Tibial nerve (tissue), 4 donors: ENCODE data around the gene CSNK1G1. TPM values are rescaled to one million over a fixed set of nuclear protein-coding genes. Genes with fewer than 3 reads are reported as not detected.
"Not testable (repeated sequence)": the region's sequence is repeated elsewhere in the genome, so short reads cannot be mapped to it uniquely, and the experiment has no call there.

Source experiments
- DNase-seq, 2 donors: peaks; one replicate each; pipeline ENCODE4 v3.0.0-alpha.2; 2019; ENCODE audit warnings: low spot score in 2 of 2
- H3K27ac ChIP-seq, 4 donors: fragments of 200-600 bp; sonication (generic) in 3 of 4; one replicate each; pipeline ENCODE4 v1.5.1; 2017 to 2019; ENCODE audit warnings: mild to moderate bottlenecking in 1 of 4
- H3K27me3 ChIP-seq, 2 donors: fragments of 200-600 bp; sonication (generic) in 1 of 2; one replicate each; pipeline versions ENCODE4 v1.5.1 to v1.6.0; 2017 to 2019
- H3K36me3 ChIP-seq, 3 donors: fragments of 200-600 bp; sonication (generic); one replicate each; pipeline ENCODE4 v1.5.1; 2018 to 2019
- H3K4me1 ChIP-seq, 4 donors: fragments of 200-600 bp; sonication (generic) in 3 of 4; one replicate each; pipeline ENCODE4 v1.5.1; 2017 to 2019
- H3K4me3 ChIP-seq, 4 donors: fragments of 200-600 bp; sonication (generic) in 3 of 4; one replicate each; pipeline ENCODE4 v1.5.1; 2017 to 2019; ENCODE audit warnings: mild to moderate bottlenecking in 1 of 4, moderate library complexity in 1 of 4
- H3K9me3 ChIP-seq, 4 donors: fragments of 200-600 bp; sonication (generic) in 3 of 4; one replicate each; pipeline ENCODE4 v1.5.1; 2017 to 2019
- CTCF ChIP-seq, 5 experiments: fragments of 200-600 bp in 3 of 5; fragments of 450-650 bp in 2 of 5; sonication (generic) in 3 of 5; IDR thresholded peaks; one replicate each; pipeline ENCODE4 v1.5.1; 2016 to 2019; ENCODE audit warnings: antibody characterized with exemption in 5 of 5, mild to moderate bottlenecking in 3 of 5, moderate library complexity in 2 of 5
- EP300 ChIP-seq, 2 donors: sonication (generic); formaldehyde crosslinking; IDR thresholded peaks; one replicate each; pipeline ENCODE4 v1.6.1; 2017; ENCODE audit warnings: antibody characterized with exemption in 2 of 2, mild to moderate bottlenecking in 1 of 2
- POLR2A ChIP-seq, 2 donors: fragments of 450-650 bp; IDR thresholded peaks; one replicate each; pipeline ENCODE4 v1.6.1; 2017; ENCODE audit warnings: antibody characterized with exemption in 2 of 2, mild to moderate bottlenecking in 2 of 2, moderate library complexity in 2 of 2
- WGBS, 2 donors: methylation state at CpG; one replicate each; pipeline ENCODE4 v1.1.5; 2018; 5-methylcytosine and 5-hydroxymethylcytosine counted together
- total RNA-seq, 4 donors: library from RNA; depleted of rRNA; stranded (reverse); fragments of >200 nt; gene quantifications; one replicate each; pipeline ENCODE4 v1.1.0, GENCODE V29; 2016

Gene CSNK1G1
- total RNA-seq, 4 donors from 2014 or later: 20.5 to 25.8 (median 22.5) TPM

DNA sequence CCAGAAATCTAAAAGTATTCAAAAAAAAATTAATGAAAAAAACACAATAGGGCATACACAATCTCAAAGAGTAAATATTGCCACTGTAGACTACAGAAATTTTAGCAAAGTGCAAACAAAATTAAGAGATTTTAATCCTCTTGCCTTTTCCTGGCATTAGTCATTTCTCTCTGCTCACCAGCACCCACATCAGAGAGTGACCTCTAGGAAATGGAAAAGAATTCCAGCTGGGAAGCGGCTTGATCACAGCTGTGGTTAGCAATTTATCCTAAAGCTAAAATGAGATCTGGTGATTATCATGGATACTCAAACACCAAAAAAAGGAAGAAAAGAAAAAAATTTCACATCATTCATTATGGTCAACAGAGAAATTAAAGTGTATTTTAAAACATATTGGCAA is 7.5 kb downstream of the CSNK1G1 start:
- Histone ChIP-seq H3K4me3 (no peak overlapping the region), H3K9me3 (no peaks in the 10 kb centered on the region), H3K27ac (no peak overlapping the region), H3K27me3 (no peaks in the 10 kb centered on the region), H3K36me3 (no peaks in the 10 kb centered on the region), H3K4me1 (peaks cover 0 to 26% (median 2%) of the 10 kb centered on the region in 4 donors)
- no peak for DNase-seq
- TF ChIP-seq EP300 (IDR thresholded peaks at IDR 0.05) (no peak), CTCF (IDR thresholded peaks at IDR 0.05) (no peak), POLR2A (IDR thresholded peaks at IDR 0.05) (no peak)
- 75 to 90% methylated on average over 1 of the region's 1 CpG for WGBS, 2 donors

GRCh38 chr15:64346242-64346641 is 9.7 kb downstream of the CSNK1G1 start:
- H3K27me3 ChIP-seq, DNase-seq, H3K27ac ChIP-seq, H3K9me3 ChIP-seq, H3K4me3 ChIP-seq: not testable (repeated sequence)
- Histone ChIP-seq H3K36me3 (peaks cover 0 to 11% (median 0%) of the 10 kb centered on the region in 3 donors), H3K4me1 (peaks cover 0 to 37% (median 2%) of the 10 kb centered on the region in 4 donors)
- 96 to 97% methylated on average over 6 of the region's 6 CpGs for WGBS, 2 donors

- Histone ChIP-seq H3K36me3 (peaks cover 0 to 12% (median 0%) of the 10 kb centered on the region in 3 donors), H3K4me3 (no peak overlapping the region), H3K4me1 (peaks cover 0 to 30% (median 2%) of the 10 kb centered on the region in 4 donors), H3K27ac (no peak overlapping the region), H3K9me3 (no peaks in the 10 kb centered on the region), H3K27me3 (no peaks in the 10 kb centered on the region)
- DNase-seq: no peak
- no peak for TF ChIP-seq CTCF (IDR thresholded peaks at IDR 0.05)
- no peak for TF ChIP-seq EP300 (IDR thresholded peaks at IDR 0.05)
- no peak for TF ChIP-seq POLR2A (IDR thresholded peaks at IDR 0.05)
These were observed 11.2 kb downstream of the CSNK1G1 start for GRCh38 chr15:64344651-64345294.

DNA sequence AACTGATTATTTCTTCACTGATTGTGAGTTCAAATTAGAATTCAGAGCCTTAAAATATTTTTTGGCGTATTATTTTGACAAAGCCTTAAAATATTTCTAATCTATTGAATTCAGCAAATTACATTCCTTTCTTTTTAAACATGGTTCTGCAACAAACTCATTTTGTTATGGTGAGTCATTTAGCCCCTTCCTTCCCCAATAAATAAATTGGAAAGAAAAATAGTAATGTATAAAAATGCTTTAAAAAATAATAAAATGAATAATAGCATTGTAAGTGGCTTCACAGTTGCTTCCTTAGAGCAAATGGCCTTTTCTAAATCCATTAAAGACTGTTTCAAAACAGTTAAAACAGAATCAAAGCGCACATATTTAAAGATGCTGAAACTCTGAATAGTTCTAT is 12.1 kb downstream of the CSNK1G1 start:
- DNase-seq: no peak
- Histone ChIP-seq H3K4me1 (peaks cover 0 to 30% (median 2%) of the 10 kb centered on the region in 4 donors), H3K4me3 (no peak overlapping the region), H3K36me3 (peaks cover 0 to 16% (median 0%) of the 10 kb centered on the region in 3 donors), H3K27ac (no peak overlapping the region), H3K27me3 (no peaks in the 10 kb centered on the region), H3K9me3 (no peaks in the 10 kb centered on the region)
- WGBS, 2 donors: 44 to 54% methylated on average over 2 of the region's 2 CpGs
- TF ChIP-seq POLR2A (IDR thresholded peaks at IDR 0.05): no peak
- no peak for TF ChIP-seq EP300 (IDR thresholded peaks at IDR 0.05)
- TF ChIP-seq CTCF (IDR thresholded peaks at IDR 0.05): no peak

DNA sequence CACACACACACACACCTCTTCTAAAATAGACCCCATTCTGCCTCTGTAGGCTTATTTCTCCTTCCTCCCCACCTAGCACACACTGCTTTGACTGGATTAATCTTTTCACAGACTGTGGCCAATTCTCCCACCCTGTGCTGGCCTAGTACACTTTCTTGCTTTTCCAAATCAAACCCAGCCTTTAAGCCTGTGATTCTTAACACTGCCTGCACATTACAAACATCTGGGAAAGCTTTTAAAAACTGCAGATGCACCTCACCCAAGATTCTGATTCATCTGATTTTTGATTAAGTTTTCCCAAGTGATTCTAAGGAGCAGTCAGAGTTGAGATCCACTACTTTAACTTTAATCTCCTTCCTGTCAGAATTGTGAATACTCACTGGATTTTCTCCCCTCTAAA is 12.8 kb downstream of the CSNK1G1 start:
- Histone ChIP-seq H3K9me3 (no peaks in the 10 kb centered on the region), H3K4me3 (no peak overlapping the region), H3K27me3 (no peaks in the 10 kb centered on the region), H3K4me1 (peaks cover 0 to 30% (median 2%) of the 10 kb centered on the region in 4 donors), H3K36me3 (peaks cover 0 to 18% (median 0%) of the 10 kb centered on the region in 3 donors), H3K27ac (no peak overlapping the region)
- TF ChIP-seq EP300 (IDR thresholded peaks at IDR 0.05) (no peak), POLR2A (IDR thresholded peaks at IDR 0.05) (no peak), CTCF (IDR thresholded peaks at IDR 0.05) (no peak)
- no peak for DNase-seq
